Measurements from ENCODE around the gene TIAM2. TPM values are rescaled to one million over a fixed set of nuclear protein-coding genes. Genes with fewer than 3 reads are reported as not detected.

TIAM2 gene
- total and polyA plus RNA-seq, 9 donors = 9.1 to 15.6 (median 10.3) TPM

- no peaks in the 10 kb centered on the region for H3K9me3 ChIP-seq
- H3K27ac ChIP-seq = no peak overlapping the region
- DNase-seq = no peak
- intact Hi-C loops (cut with DNase I) = no loop called here
- 70 to 77% (median 77%) methylated on average over 9 of the region's 9 CpGs for WGBS, 3 donors
- H3K4me3 ChIP-seq = no peak overlapping the region
- H3K4me1 ChIP-seq (ENCODE audit: insufficient read depth) = peaks cover 9% of the 10 kb centered on the region
- H3K27me3 ChIP-seq = no peaks in the 10 kb centered on the region
- TF ChIP-seq EP300 (IDR thresholded peaks at IDR 0.05) (no peak), CTCF (IDR thresholded peaks at IDR 0.05) (no peak), POLR2A (IDR thresholded peaks at IDR 0.05) (no peak)
- no peaks in the 10 kb centered on the region for H3K36me3 ChIP-seq
Observed at GRCh38 chr6:155080881-155081845, 86.0 kb downstream of the TIAM2 start.

- H3K9me3 ChIP-seq = no peaks in the 10 kb centered on the region
- H3K4me1 ChIP-seq (ENCODE audit: insufficient read depth) = no peaks in the 10 kb centered on the region
- intact Hi-C loops (cut with DNase I) = no loop called here
- no peak overlapping the region for H3K4me3 ChIP-seq
- 80 to 86% (median 83%) methylated on average over 4 of the region's 4 CpGs for WGBS, 3 donors
- no peaks in the 10 kb centered on the region for H3K36me3 ChIP-seq
- no peak overlapping the region for H3K27ac ChIP-seq
- no peaks in the 10 kb centered on the region for H3K27me3 ChIP-seq
- TF ChIP-seq EP300 (IDR thresholded peaks at IDR 0.05) = no peak
- no peak for TF ChIP-seq CTCF (IDR thresholded peaks at IDR 0.05)
- no peak for TF ChIP-seq POLR2A (IDR thresholded peaks at IDR 0.05)
- DNase-seq = no peak
Observed at GRCh38 chr6:155084431-155085123, 89.5 kb downstream of the TIAM2 start.

- TF ChIP-seq POLR2A (IDR thresholded peaks at IDR 0.05) = no peak
- TF ChIP-seq CTCF (IDR thresholded peaks at IDR 0.05) = no peak
- no peak for TF ChIP-seq EP300 (IDR thresholded peaks at IDR 0.05)
- Histone ChIP-seq H3K27ac (no peak overlapping the region), H3K4me3 (no peak overlapping the region), H3K4me1 (ENCODE audit: insufficient read depth) (no peaks in the 10 kb centered on the region), H3K36me3 (no peaks in the 10 kb centered on the region), H3K27me3 (no peaks in the 10 kb centered on the region), H3K9me3 (no peaks in the 10 kb centered on the region)
- intact Hi-C loops (cut with DNase I) = no loop called here
- WGBS, 3 donors = 77 to 82% (median 77%) methylated on average over 8 of the region's 8 CpGs
- DNase-seq = no peak
Observed at GRCh38 chr6:155085582-155086257, 90.6 kb downstream of the TIAM2 start.

- Histone ChIP-seq H3K4me1 (ENCODE audit: insufficient read depth) (no peaks in the 10 kb centered on the region), H3K36me3 (no peaks in the 10 kb centered on the region), H3K27me3 (no peaks in the 10 kb centered on the region), H3K9me3 (no peaks in the 10 kb centered on the region), H3K4me3 (no peak overlapping the region), H3K27ac (no peak overlapping the region)
- intact Hi-C loops (cut with DNase I) = no loop called here
- WGBS, 3 donors = 83 to 88% (median 84%) methylated on average over 1 of the region's 1 CpG
- no peak for TF ChIP-seq POLR2A (IDR thresholded peaks at IDR 0.05)
- no peak for DNase-seq
Observed at GRCh38 chr6:155088856-155089255, 93.7 kb downstream of the TIAM2 start.

All from ovary (tissue), 9 donors.